ENCODE data around the gene ELP4. TPM values are rescaled to one million over a fixed set of nuclear protein-coding genes. Genes with fewer than 3 reads are reported as not detected.

ELP4 gene
- total RNA-seq, 1 experiment from 2014 or later = 15.2 TPM

DNA sequence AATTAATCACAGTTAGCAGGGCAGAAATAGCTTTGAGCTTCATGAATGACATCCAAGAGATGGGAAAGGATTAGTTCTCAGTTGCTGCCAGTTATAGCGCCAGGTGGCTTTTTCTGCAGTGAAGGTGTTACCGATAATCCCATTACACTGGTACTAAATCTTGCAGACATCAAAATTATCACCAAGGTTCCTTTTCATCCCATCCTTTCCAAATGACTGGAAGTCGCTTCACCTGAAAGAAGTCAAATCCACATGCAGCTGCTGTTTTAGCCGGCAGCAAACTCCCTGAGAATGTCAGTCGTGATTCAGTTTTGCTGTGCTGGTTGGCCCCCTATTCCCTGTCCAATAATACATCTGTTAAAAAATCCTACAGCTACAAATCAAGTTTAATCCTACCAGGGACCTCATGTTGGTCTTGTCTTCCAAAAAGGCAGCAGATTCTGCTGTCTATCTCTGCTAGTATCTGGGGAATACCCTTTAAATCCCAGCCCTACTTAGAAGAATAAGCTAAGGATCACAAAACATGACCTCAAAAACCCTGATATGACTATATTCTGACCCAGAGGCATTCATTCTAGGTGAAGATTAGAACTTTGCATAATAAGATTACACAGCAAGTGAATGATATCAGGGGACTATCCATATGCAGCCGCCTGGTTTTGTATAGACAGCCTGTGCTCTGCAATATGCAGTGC, 31.9 kb upstream of the ELP4 start:
- Histone ChIP-seq H3K56ac (ENCODE audit: insufficient read length, low read depth, low read length) (no peak overlapping the region), H2BK12ac (ENCODE audit: insufficient read length, low read depth, low read length) (no peak overlapping the region), H3K27ac (ENCODE audit: insufficient read length, low read depth, low read length) (no peak overlapping the region), H3T11ph (ENCODE audit: low read length) (no peak overlapping the region), H4K91ac (ENCODE audit: insufficient read length, low read depth, low read length) (no peak overlapping the region), H4K5ac (ENCODE audit: insufficient read length, low read depth, low read length) (no peak overlapping the region), H2BK15ac (ENCODE audit: low read depth, low read length) (no peak overlapping the region), H2AK5ac (ENCODE audit: insufficient read length, low read length) (no peak overlapping the region), H4K8ac (replicated peaks; ENCODE audit: insufficient read length, low read depth, low read length) (no peak overlapping the region), H2BK5ac (ENCODE audit: insufficient read length, low read length) (no peak overlapping the region), H3K23me2 (ENCODE audit: insufficient read length, low read depth, low read length, poor library complexity, severe bottlenecking) (no peaks in the 10 kb centered on the region), H2AFZ (ENCODE audit: low read length) (no peak overlapping the region), H3K4me2 (ENCODE audit: insufficient read depth, insufficient read length, low read length) (no peak overlapping the region), H3K4me1 (ENCODE audit: insufficient read depth, low read length) (no peaks in the 10 kb centered on the region), H3K9me3 (ENCODE audit: control insufficient read depth, low read depth, low read length) (no peaks in the 10 kb centered on the region), H3K14ac (ENCODE audit: insufficient read depth, low read length) (no peak overlapping the region), H3K18ac (ENCODE audit: insufficient read length, low read depth, low read length) (no peak overlapping the region), H3K23ac (ENCODE audit: insufficient read length, low read depth, low read length) (no peak overlapping the region), H4K20me1 (ENCODE audit: control insufficient read depth, insufficient read depth, insufficient read length) (no peaks in the 10 kb centered on the region), H3K4ac (ENCODE audit: low read depth, low read length) (no peak overlapping the region), H2BK20ac (ENCODE audit: low read depth, low read length, poor library complexity, severe bottlenecking) (no peak overlapping the region), H3K9ac (ENCODE audit: extremely low read depth, insufficient read length, low read length) (no peak overlapping the region), H3K79me1 (ENCODE audit: insufficient read depth, low read depth, low read length, poor library complexity, severe bottlenecking) (no peaks in the 10 kb centered on the region), H3K27me3 (ENCODE audit: insufficient read depth, low read length) (no peaks in the 10 kb centered on the region), H2BK120ac (ENCODE audit: low read depth, low read length, poor library complexity, severe bottlenecking) (no peak overlapping the region), H3K79me2 (ENCODE audit: insufficient read depth, low read length) (no peaks in the 10 kb centered on the region)
- WGBS (ENCODE audit: extremely low coverage, insufficient read length, low lambda C conversion rate) = no CpG with 5 or more reads among the region's 6 CpGs
- DNase-seq = no peak
- Mint-ChIP-seq H3K4me3 (no peak overlapping the region), H3K36me3 (ENCODE audit: insufficient read depth in 1 of 3, low read depth in 3 of 3) (peaks cover 0 to 6% (median 0%) of the 10 kb centered on the region in 3 experiments; a peak in 3 of 7 replicates), H3K27me3 (ENCODE audit: low read depth) (no peaks in the 10 kb centered on the region), H3K9me3 (no peaks in the 10 kb centered on the region; a peak in 1 of 5 replicates), H3K4me1 (peaks cover 2 to 8% of the 10 kb centered on the region in 2 experiments; a peak in 3 of 4 replicates), H3K27ac (peak overlapping the region in 1 of 3 experiments; percentile 89; a peak in 2 of 7 replicates)
- TF ChIP-seq, protein P1, sequence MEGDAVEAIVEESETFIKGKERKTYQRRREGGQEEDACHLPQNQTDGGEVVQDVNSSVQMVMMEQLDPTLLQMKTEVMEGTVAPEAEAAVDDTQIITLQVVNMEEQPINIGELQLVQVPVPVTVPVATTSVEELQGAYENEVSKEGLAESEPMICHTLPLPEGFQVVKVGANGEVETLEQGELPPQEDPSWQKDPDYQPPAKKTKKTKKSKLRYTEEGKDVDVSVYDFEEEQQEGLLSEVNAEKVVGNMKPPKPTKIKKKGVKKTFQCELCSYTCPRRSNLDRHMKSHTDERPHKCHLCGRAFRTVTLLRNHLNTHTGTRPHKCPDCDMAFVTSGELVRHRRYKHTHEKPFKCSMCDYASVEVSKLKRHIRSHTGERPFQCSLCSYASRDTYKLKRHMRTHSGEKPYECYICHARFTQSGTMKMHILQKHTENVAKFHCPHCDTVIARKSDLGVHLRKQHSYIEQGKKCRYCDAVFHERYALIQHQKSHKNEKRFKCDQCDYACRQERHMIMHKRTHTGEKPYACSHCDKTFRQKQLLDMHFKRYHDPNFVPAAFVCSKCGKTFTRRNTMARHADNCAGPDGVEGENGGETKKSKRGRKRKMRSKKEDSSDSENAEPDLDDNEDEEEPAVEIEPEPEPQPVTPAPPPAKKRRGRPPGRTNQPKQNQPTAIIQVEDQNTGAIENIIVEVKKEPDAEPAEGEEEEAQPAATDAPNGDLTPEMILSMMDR (conservative IDR thresholded peaks at IDR 0.05) = no peak

All from H9 (cell line).